CD14-positive monocyte (primary cell): Measurements from ENCODE around the gene TTF2. TPM values are rescaled to one million over a fixed set of nuclear protein-coding genes. Genes with fewer than 3 reads are reported as not detected.

Experiments used
- DNase-seq, 3 donors: peaks; one replicate each; pipeline ENCODE4 v3.0.0-alpha.2; 2011 to 2022
- H2AFZ ChIP-seq: 2 replicates; pipeline ENCODE4 v1.6.0; 2012; ENCODE audit warnings: mild to moderate bottlenecking, low read depth, low read length, inconsistent platforms; ENCODE audit not compliant: insufficient read depth, poor library complexity, severe bottlenecking
- H3K27ac ChIP-seq, 2 donors: 1 replicate in 1 of 2; 2 replicates in 1 of 2; pipeline ENCODE4 v1.5.1; 2012 to 2013; ENCODE audit warnings: low read length in 2 of 2, control low read depth in 1 of 2, inconsistent platforms in 1 of 2, low read depth in 1 of 2, mild to moderate bottlenecking in 1 of 2
- H3K27me3 ChIP-seq, 2 donors: one replicate each; pipeline versions ENCODE4 v1.6.0 to v1.6.1; 2011 to 2013; ENCODE audit warnings: low read length in 2 of 2; ENCODE audit not compliant: control insufficient read depth in 2 of 2, insufficient read depth in 2 of 2
- H3K36me3 ChIP-seq, 2 donors: replicated peaks in 1 of 2; 1 replicate in 1 of 2; 2 replicates in 1 of 2; pipeline versions ENCODE4 v1.5.1 to v1.6.1; 2012 to 2013; ENCODE audit warnings: low read length in 2 of 2, control low read depth in 1 of 2, inconsistent platforms in 1 of 2, mild to moderate bottlenecking in 1 of 2; ENCODE audit not compliant: insufficient read depth in 2 of 2, control insufficient read depth in 1 of 2
- H3K4me1 ChIP-seq, 2 donors: 1 replicate in 1 of 2; 2 replicates in 1 of 2; pipeline versions ENCODE4 v1.5.1 to v1.6.1; 2012 to 2013; ENCODE audit warnings: low read length in 2 of 2, control low read depth in 1 of 2, inconsistent platforms in 1 of 2, mild to moderate bottlenecking in 1 of 2, moderate library complexity in 1 of 2; ENCODE audit not compliant: insufficient read depth in 2 of 2, control insufficient read depth in 1 of 2
- H3K4me2 ChIP-seq: replicated peaks from 2 replicates; pipeline ENCODE3; 2012; ENCODE audit warnings: low read length, moderate library complexity, mild to moderate bottlenecking; ENCODE audit not compliant: poor library complexity, severe bottlenecking; ENCODE audit errors: extremely low read depth
- H3K4me3 ChIP-seq, 3 experiments: fragments of 200-600 bp in 1 of 3; sonication (generic) in 1 of 3; replicated peaks in 1 of 3; 1 replicate in 2 of 3; 2 replicates in 1 of 3; pipeline ENCODE4 v1.5.1; 2011 to 2013; ENCODE audit warnings: low read length in 3 of 3, mild to moderate bottlenecking in 3 of 3, control low read depth in 2 of 3, low read depth in 2 of 3, inconsistent platforms in 1 of 3, moderate library complexity in 1 of 3
- H3K79me2 ChIP-seq: 2 replicates; pipeline ENCODE4 v1.6.0; 2012; ENCODE audit warnings: mild to moderate bottlenecking, control low read depth, inconsistent platforms, low read length, moderate library complexity; ENCODE audit not compliant: insufficient read depth
- H3K9ac ChIP-seq: 2 replicates; pipeline ENCODE4 v1.6.0; 2017; ENCODE audit warnings: low read length, mild to moderate bottlenecking; ENCODE audit not compliant: insufficient read depth, poor library complexity, severe bottlenecking
- H3K9me3 ChIP-seq, 2 donors: replicated peaks in 1 of 2; 1 replicate in 1 of 2; 2 replicates in 1 of 2; pipeline versions ENCODE4 v1.5.1 to v1.6.1; 2012 to 2013; ENCODE audit warnings: low read length in 2 of 2, control low read depth in 1 of 2; ENCODE audit not compliant: control insufficient read depth in 1 of 2, insufficient read depth in 1 of 2
- H4K20me1 ChIP-seq: 2 replicates; pipeline ENCODE4 v1.6.0; 2012; ENCODE audit warnings: mild to moderate bottlenecking, low read length, control low read depth, moderate library complexity; ENCODE audit not compliant: insufficient read depth
- H3K27ac Mint-ChIP-seq, 7 donors: one replicate each; pipeline ENCODE4 v1.8.0; 2020; ENCODE audit warnings: mild to moderate bottlenecking in 7 of 7, mixed read lengths in 7 of 7, moderate library complexity in 6 of 7, inconsistent platforms in 2 of 7
- H3K27me3 Mint-ChIP-seq, 3 donors: one replicate each; pipeline ENCODE4 v1.8.0; 2021 to 2022; ENCODE audit warnings: low read depth in 3 of 3, mild to moderate bottlenecking in 3 of 3, mixed read lengths in 3 of 3, moderate library complexity in 3 of 3, inconsistent platforms in 1 of 3
- H3K36me3 Mint-ChIP-seq, 2 donors: one replicate each; pipeline ENCODE4 v1.8.0; 2020; ENCODE audit warnings: mixed read lengths in 2 of 2, inconsistent platforms in 1 of 2, mild to moderate bottlenecking in 1 of 2
- H3K4me1 Mint-ChIP-seq: one replicate; pipeline ENCODE4 v1.8.0; 2020; ENCODE audit warnings: mild to moderate bottlenecking, mixed read lengths
- H3K4me3 Mint-ChIP-seq, 2 donors: one replicate each; pipeline ENCODE4 v1.8.0; 2020; ENCODE audit warnings: mild to moderate bottlenecking in 2 of 2, mixed read lengths in 2 of 2, moderate library complexity in 1 of 2
- H3K9me3 Mint-ChIP-seq, 7 donors: one replicate each; pipeline ENCODE4 v1.8.0; 2020 to 2022; ENCODE audit warnings: mixed read lengths in 7 of 7, mild to moderate bottlenecking in 6 of 7, moderate library complexity in 6 of 7, inconsistent platforms in 2 of 7
- WGBS: methylation state at CpG from one replicate; pipeline ENCODE4 v1.1.5; 2013; ENCODE audit warnings: missing lambda C conversion rate; ENCODE audit not compliant: insufficient coverage; 5-methylcytosine and 5-hydroxymethylcytosine counted together
- intact Hi-C, 2 donors: fragments of 100-400 bp; cut with micrococcal nuclease; formaldehyde crosslinking; loops; one replicate each; pipeline versions ENCODE4 v1.15.0 to v1.15.1; 2023
- polyA plus RNA-seq, 3 donors: library from polyadenylated mRNA; depleted of rRNA in 1 of 3; unstranded in 2 of 3; stranded (reverse) in 1 of 3; fragments of 300-500 nt in 2 of 3; fragments of >200 nt in 1 of 3; fragmentation: Illumina TruSeq in 2 of 3; gene quantifications; 1 replicate in 2 of 3; 2 replicates in 1 of 3; pipeline ENCODE4 v1.2.3, GENCODE V29; 2012 to 2021
- TF ChIP-seq, protein P1 (sequence below): fragments of 200-600 bp; IDR thresholded peaks from one replicate; pipeline ENCODE4 v1.8.0; 2022; ENCODE audit warnings: antibody characterized with exemption, mild to moderate bottlenecking

TTF2 gene
- polyA plus RNA-seq, 3 donors, result 5.6 to 12.9 (median 8.0) TPM

DNA sequence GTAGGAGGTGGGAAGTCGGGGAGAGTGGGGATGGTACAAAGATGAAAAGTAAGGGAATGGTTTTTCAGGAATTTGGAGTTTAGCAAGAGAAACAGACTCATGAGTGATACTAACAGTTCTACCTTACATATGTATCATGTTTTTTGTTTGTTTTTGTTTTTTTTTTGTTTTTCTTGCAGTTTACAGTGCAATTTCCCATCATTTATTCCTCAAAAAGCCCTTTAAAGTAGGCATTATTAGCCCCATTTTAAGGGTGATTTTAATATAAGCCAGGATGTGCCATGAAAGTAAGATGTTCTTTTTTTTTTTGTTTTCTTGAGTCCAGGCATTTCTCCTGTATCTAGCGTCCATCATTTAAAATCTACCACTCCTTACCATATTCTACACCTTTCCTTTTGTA lies 75.2 kb downstream of the TTF2 start:
- Histone ChIP-seq H4K20me1 (no peaks in the 10 kb centered on the region), H3K36me3 (no peaks in the 10 kb centered on the region), H3K27me3 (no peaks in the 10 kb centered on the region), H3K9ac (no peak overlapping the region), H3K4me2 (no peak overlapping the region), H2AFZ (no peak overlapping the region), H3K27ac (no peak overlapping the region), H3K4me1 (no peaks in the 10 kb centered on the region), H3K79me2 (no peaks in the 10 kb centered on the region), H3K9me3 (no peaks in the 10 kb centered on the region), H3K4me3 (no peak overlapping the region)
- no peak for DNase-seq
- TF ChIP-seq, protein P1, sequence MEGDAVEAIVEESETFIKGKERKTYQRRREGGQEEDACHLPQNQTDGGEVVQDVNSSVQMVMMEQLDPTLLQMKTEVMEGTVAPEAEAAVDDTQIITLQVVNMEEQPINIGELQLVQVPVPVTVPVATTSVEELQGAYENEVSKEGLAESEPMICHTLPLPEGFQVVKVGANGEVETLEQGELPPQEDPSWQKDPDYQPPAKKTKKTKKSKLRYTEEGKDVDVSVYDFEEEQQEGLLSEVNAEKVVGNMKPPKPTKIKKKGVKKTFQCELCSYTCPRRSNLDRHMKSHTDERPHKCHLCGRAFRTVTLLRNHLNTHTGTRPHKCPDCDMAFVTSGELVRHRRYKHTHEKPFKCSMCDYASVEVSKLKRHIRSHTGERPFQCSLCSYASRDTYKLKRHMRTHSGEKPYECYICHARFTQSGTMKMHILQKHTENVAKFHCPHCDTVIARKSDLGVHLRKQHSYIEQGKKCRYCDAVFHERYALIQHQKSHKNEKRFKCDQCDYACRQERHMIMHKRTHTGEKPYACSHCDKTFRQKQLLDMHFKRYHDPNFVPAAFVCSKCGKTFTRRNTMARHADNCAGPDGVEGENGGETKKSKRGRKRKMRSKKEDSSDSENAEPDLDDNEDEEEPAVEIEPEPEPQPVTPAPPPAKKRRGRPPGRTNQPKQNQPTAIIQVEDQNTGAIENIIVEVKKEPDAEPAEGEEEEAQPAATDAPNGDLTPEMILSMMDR, result no peak
- H3K27me3 Mint-ChIP-seq, result peaks cover 1 to 8% (median 7%) of the 10 kb centered on the region in 3 donors
- no peak overlapping the region for H3K27ac Mint-ChIP-seq
- no peak overlapping the region for H3K4me3 Mint-ChIP-seq
- no peaks in the 10 kb centered on the region for H3K36me3 Mint-ChIP-seq
- no peaks in the 10 kb centered on the region for H3K4me1 Mint-ChIP-seq
- intact Hi-C loops, result no loop called here
- WGBS, result 100% methylated on average over 1 of the region's 2 CpGs
- H3K9me3 Mint-ChIP-seq, result peaks cover 0 to 1% (median 0%) of the 10 kb centered on the region in 7 donors

- Histone ChIP-seq H3K27ac (no peak overlapping the region), H3K36me3 (no peaks in the 10 kb centered on the region), H3K27me3 (no peaks in the 10 kb centered on the region), H3K4me1 (no peaks in the 10 kb centered on the region), H2AFZ (no peak overlapping the region), H3K79me2 (no peaks in the 10 kb centered on the region), H3K4me2 (no peak overlapping the region), H3K9me3 (no peaks in the 10 kb centered on the region), H3K4me3 (no peak overlapping the region), H4K20me1 (no peaks in the 10 kb centered on the region), H3K9ac (no peak overlapping the region)
- no peak overlapping the region for H3K4me3 Mint-ChIP-seq
- no peak for DNase-seq
- TF ChIP-seq, protein P1, result no peak
- no peak overlapping the region for H3K27ac Mint-ChIP-seq
- H3K4me1 Mint-ChIP-seq, result no peaks in the 10 kb centered on the region
- H3K36me3 Mint-ChIP-seq, result no peaks in the 10 kb centered on the region
- intact Hi-C loops, result no loop called here
- peaks cover 3 to 8% (median 7%) of the 10 kb centered on the region in 3 donors for H3K27me3 Mint-ChIP-seq
- peaks cover 0 to 1% (median 0%) of the 10 kb centered on the region in 7 donors for H3K9me3 Mint-ChIP-seq
- 80% methylated on average over 1 of the region's 2 CpGs for WGBS
Observed at GRCh38 chr1:117136749-117137148, 76.6 kb downstream of the TTF2 start.
